ENCODE results near the gene SCRT2.

DNA sequence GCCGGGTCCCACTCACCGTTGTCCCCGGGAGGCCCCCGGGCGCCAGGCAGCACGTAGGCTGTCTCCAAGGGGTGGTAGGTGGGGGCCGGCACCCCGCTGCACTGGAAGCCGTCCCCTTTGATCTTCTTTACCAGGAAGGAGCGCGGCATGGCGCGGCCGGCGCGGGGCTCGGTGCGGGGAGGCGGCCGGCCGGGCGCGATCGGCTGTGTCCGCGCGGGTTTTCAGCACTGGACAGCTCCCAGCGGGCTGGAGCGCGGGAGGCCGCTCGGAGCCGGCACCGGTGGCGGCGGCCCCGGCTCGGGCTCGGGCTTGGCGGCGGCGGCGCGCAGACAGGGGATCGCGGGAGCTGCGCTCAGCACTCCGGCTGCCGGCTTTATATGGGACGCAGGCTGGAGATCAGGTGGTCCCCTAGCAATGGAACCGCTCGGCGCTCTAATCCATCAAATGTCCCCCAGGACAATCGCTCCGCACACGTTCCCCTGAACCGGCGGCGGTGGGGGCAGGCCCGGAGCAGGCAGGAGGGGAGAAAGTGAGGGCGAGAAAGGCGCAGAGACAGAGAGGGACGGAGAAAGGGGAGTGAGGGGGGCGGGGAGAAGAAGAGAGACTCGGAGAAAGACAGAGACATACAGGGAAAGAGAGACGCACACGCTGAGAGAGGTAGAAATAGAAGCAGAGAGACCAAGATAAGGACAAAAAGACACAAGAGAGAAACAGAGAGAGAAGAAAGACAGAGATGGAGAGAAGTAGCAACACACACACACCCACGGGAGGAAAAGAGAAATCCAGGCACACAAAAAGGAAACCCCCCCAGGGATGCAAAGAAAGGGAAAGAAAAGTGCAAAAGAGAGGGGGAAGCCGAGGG, at the start of gene SCRT2:
- no peak for TF ChIP-seq TARDBP (IDR thresholded peaks at IDR 0.05)
- TF ChIP-seq, protein P1, sequence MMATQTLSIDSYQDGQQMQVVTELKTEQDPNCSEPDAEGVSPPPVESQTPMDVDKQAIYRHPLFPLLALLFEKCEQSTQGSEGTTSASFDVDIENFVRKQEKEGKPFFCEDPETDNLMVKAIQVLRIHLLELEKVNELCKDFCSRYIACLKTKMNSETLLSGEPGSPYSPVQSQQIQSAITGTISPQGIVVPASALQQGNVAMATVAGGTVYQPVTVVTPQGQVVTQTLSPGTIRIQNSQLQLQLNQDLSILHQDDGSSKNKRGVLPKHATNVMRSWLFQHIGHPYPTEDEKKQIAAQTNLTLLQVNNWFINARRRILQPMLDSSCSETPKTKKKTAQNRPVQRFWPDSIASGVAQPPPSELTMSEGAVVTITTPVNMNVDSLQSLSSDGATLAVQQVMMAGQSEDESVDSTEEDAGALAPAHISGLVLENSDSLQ (IDR thresholded peaks at IDR 0.05): no peak
- no peak for TF ChIP-seq FOXA1 (IDR thresholded peaks at IDR 0.05)
- no peak for TF ChIP-seq SP1 (IDR thresholded peaks at IDR 0.05)
- no peak for TF ChIP-seq L3MBTL2 (conservative IDR thresholded peaks at IDR 0.05)
- no peak for TF ChIP-seq ARNT (IDR thresholded peaks at IDR 0.05)
- no peak for TF ChIP-seq BHLHE40 (IDR thresholded peaks at IDR 0.05; ENCODE audit: borderline replicate concordance)
- TF ChIP-seq ELF4 (IDR thresholded peaks at IDR 0.05): no peak
- TF ChIP-seq FOXM1 (IDR thresholded peaks at IDR 0.05; ENCODE audit: borderline replicate concordance): no peak; the same call in 1 of the 2 replicates
